Measurements from ENCODE around the gene ELMO1.

- TF ChIP-seq, protein P1, sequence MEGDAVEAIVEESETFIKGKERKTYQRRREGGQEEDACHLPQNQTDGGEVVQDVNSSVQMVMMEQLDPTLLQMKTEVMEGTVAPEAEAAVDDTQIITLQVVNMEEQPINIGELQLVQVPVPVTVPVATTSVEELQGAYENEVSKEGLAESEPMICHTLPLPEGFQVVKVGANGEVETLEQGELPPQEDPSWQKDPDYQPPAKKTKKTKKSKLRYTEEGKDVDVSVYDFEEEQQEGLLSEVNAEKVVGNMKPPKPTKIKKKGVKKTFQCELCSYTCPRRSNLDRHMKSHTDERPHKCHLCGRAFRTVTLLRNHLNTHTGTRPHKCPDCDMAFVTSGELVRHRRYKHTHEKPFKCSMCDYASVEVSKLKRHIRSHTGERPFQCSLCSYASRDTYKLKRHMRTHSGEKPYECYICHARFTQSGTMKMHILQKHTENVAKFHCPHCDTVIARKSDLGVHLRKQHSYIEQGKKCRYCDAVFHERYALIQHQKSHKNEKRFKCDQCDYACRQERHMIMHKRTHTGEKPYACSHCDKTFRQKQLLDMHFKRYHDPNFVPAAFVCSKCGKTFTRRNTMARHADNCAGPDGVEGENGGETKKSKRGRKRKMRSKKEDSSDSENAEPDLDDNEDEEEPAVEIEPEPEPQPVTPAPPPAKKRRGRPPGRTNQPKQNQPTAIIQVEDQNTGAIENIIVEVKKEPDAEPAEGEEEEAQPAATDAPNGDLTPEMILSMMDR (IDR thresholded peaks at IDR 0.05) = no peak
- TF ChIP-seq POLR2AphosphoS5 (IDR thresholded peaks at IDR 0.05) = no peak
- TF ChIP-seq POLR2A (IDR thresholded peaks at IDR 0.05) = no peak
- TF ChIP-seq EP300 (IDR thresholded peaks at IDR 0.05; ENCODE audit: low read depth) = no peak
Observed at GRCh38 chr7:37494926-37495325, 46.3 kb upstream of the ELMO1 start.

Measured in transverse colon (tissue), 4 donors.